Endothelial cell of umbilical vein (primary cell): ENCODE measurements around the gene MSL2. TPM values are rescaled to one million over a fixed set of nuclear protein-coding genes. Genes with fewer than 3 reads are reported as not detected.

Experiments
- BruUV-seq: library from RNA; stranded (reverse); fragments of 400-500 nt; replicated peaks from 2 replicates; lab custom pipeline; 2021; lab: Mats Ljungman, UMichigan
- CTCF ChIA-PET: fragments of 300-600, 350-600 bp; sonication (Branson Sonifier 250); formaldehyde crosslinking; loops from one replicate; lab custom pipeline; 2021; ENCODE audit warnings: antibody characterized with exemption, inconsistent platforms; lab: Charles Lee
- POLR2A ChIA-PET: fragments of 300-600, 350-600 bp; sonication (Branson Sonifier 250); formaldehyde crosslinking; loops from one replicate; lab custom pipeline; 2021; ENCODE audit warnings: antibody characterized with exemption, inconsistent platforms; lab: Charles Lee
- DNase-seq: peaks from one replicate; pipeline ENCODE4 v3.0.0-alpha.2; 2011; ENCODE audit warnings: low read depth, low spot score
- FAIRE-seq: peaks from 2 replicates; lab custom pipeline; 2011; peaks lifted over from hg19 to GRCh38; lab: Jason Lieb, UNC
- H2AFZ ChIP-seq: 2 replicates; pipeline ENCODE4 v1.6.0; 2012; ENCODE audit warnings: low read depth, low read length, control low read depth, inconsistent platforms
- H3K27ac ChIP-seq: 2 replicates; pipeline ENCODE4 v1.5.1; 2011; ENCODE audit warnings: low read depth, mild to moderate bottlenecking, control low read depth, low read length, moderate library complexity; ENCODE audit not compliant: insufficient read depth
- H3K27me3 ChIP-seq, 2 experiments: 2 replicates each; pipeline versions ENCODE4 v1.6.0 to v1.6.1; 2011; ENCODE audit warnings: low read length in 2 of 2, mixed read lengths in 1 of 2; ENCODE audit not compliant: control insufficient read depth in 2 of 2, insufficient read depth in 2 of 2
- H3K36me3 ChIP-seq, 2 experiments: 2 replicates in 1 of 2; 3 replicates in 1 of 2; pipeline ENCODE4 v1.5.1; 2011; ENCODE audit warnings: low read length in 2 of 2, mild to moderate bottlenecking in 1 of 2, moderate library complexity in 1 of 2; ENCODE audit not compliant: control insufficient read depth in 2 of 2, insufficient read depth in 2 of 2; ENCODE audit errors: extremely low read depth in 1 of 2
- H3K4me1 ChIP-seq: 3 replicates; pipeline ENCODE4 v1.5.1; 2011; ENCODE audit warnings: mild to moderate bottlenecking, low read length; ENCODE audit not compliant: control insufficient read depth, insufficient read depth; ENCODE audit errors: extremely low read depth
- H3K4me2 ChIP-seq: 2 replicates; pipeline ENCODE4 v1.6.1; 2011; ENCODE audit warnings: low read length, control low read depth, mixed read lengths; ENCODE audit not compliant: insufficient read depth
- H3K4me3 ChIP-seq, 3 experiments: fragments of 200-600 bp in 1 of 3; sonication (generic), shearing (Covaris generic) in 1 of 3; replicated peaks in 1 of 3; 2 replicates each; pipeline ENCODE4 v1.5.1; 2011 to 2016; ENCODE audit warnings: control low read depth in 3 of 3, low read length in 3 of 3, mild to moderate bottlenecking in 2 of 3, inconsistent platforms in 1 of 3, low read depth in 1 of 3, moderate library complexity in 1 of 3; ENCODE audit not compliant: insufficient read depth in 1 of 3
- H3K79me2 ChIP-seq: 2 replicates; pipeline ENCODE4 v1.6.0; 2012; ENCODE audit warnings: low read length, inconsistent platforms; ENCODE audit not compliant: control insufficient read depth, insufficient read depth
- H3K9ac ChIP-seq: replicated peaks from 2 replicates; pipeline ENCODE3; 2011; ENCODE audit warnings: low read length, control low read depth; ENCODE audit not compliant: insufficient read depth; ENCODE audit errors: extremely low read depth
- H3K9me1 ChIP-seq: replicated peaks from 3 replicates; pipeline ENCODE4 v1.6.0; 2011; ENCODE audit warnings: mild to moderate bottlenecking, low read length; ENCODE audit not compliant: control insufficient read depth, insufficient read depth; ENCODE audit errors: extremely low read depth
- H3K9me3 ChIP-seq: replicated peaks from 2 replicates; pipeline ENCODE4 v1.5.1; 2012; ENCODE audit warnings: low read length, inconsistent platforms; ENCODE audit not compliant: control insufficient read depth, insufficient read depth
- H4K20me1 ChIP-seq: replicated peaks from 2 replicates; pipeline ENCODE3; 2011; ENCODE audit warnings: mild to moderate bottlenecking, low read length; ENCODE audit not compliant: control insufficient read depth, insufficient read depth; ENCODE audit errors: extremely low read depth
- CTCF ChIP-seq, 2 donors: IDR thresholded peaks; 1 replicate in 1 of 2; 2 replicates in 1 of 2; pipeline ENCODE4 v1.5.1; 2011; ENCODE audit warnings: low read length in 2 of 2, mild to moderate bottlenecking in 2 of 2, moderate library complexity in 2 of 2, control low read depth in 1 of 2, inconsistent platforms in 1 of 2, low read depth in 1 of 2; ENCODE audit not compliant: insufficient read depth in 1 of 2; ENCODE audit errors: extremely low read depth in 1 of 2
- EZH2 ChIP-seq: IDR thresholded peaks from 2 replicates; pipeline ENCODE4 v1.6.1; 2012; ENCODE audit warnings: borderline replicate concordance, low read depth, mild to moderate bottlenecking, moderate library complexity, low read length, inconsistent platforms; ENCODE audit not compliant: severe bottlenecking
- FOS ChIP-seq: IDR thresholded peaks from 2 replicates; pipeline ENCODE4 v1.6.1; 2011; ENCODE audit warnings: mild to moderate bottlenecking, low read length, moderate library complexity, borderline replicate concordance; ENCODE audit not compliant: insufficient read depth
- GATA2 ChIP-seq: IDR thresholded peaks from 2 replicates; pipeline ENCODE4 v1.7.0; 2011; ENCODE audit warnings: low read depth, mild to moderate bottlenecking, moderate library complexity, mixed read lengths, low read length; ENCODE audit not compliant: insufficient read length, insufficient read depth
- JUN ChIP-seq: IDR thresholded peaks from 2 replicates; pipeline ENCODE4 v1.6.1; 2011; ENCODE audit warnings: borderline replicate concordance, low read depth; ENCODE audit not compliant: insufficient read length, insufficient read depth
- MAX ChIP-seq: IDR thresholded peaks from 2 replicates; pipeline ENCODE4 v1.6.1; 2011; ENCODE audit not compliant: insufficient read depth, insufficient read length
- MYC ChIP-seq: IDR thresholded peaks from one replicate; pipeline ENCODE4 v1.6.1; 2011; ENCODE audit warnings: mild to moderate bottlenecking, low read depth, low read length
- POLR2A ChIP-seq: IDR thresholded peaks from 2 replicates; pipeline ENCODE4 v1.6.1; 2012; ENCODE audit warnings: low read depth, mild to moderate bottlenecking, control low read depth, low read length
- POLR2AphosphoS5 ChIP-seq: IDR thresholded peaks from 2 replicates; pipeline ENCODE4 v1.6.1; 2012; ENCODE audit warnings: low read depth, mild to moderate bottlenecking, control low read depth, low read length, moderate library complexity; ENCODE audit not compliant: insufficient read depth
- dilution Hi-C: fragments of 300-500 bp; cut with MboI; formaldehyde crosslinking; loops from one replicate; pipeline ENCODE4 v1.15.0; 2019; ENCODE audit warnings: low sequenced_read_pairs; ENCODE audit not compliant: extremely low pct_ligation_motif_present
- intact Hi-C: fragments of 100-400 bp; cut with micrococcal nuclease; formaldehyde crosslinking; loops from one replicate; pipeline ENCODE4 v1.10.0; 2022
- polyA plus RNA-seq, 4 experiments: library from polyadenylated mRNA; depleted of rRNA in 3 of 4; stranded (reverse) in 3 of 4; unstranded in 1 of 4; fragments of >200 nt; gene quantifications; 2 replicates each; pipeline versions ENCODE4 v1.2.1 to v1.2.3, GENCODE V29; 2011 to 2012; ENCODE audit warnings: missing spikeins in 1 of 4
- total RNA-seq: library from RNA; stranded (reverse); gene quantifications from 2 replicates; pipeline ENCODE4 v1.2.3, GENCODE V29; 2021

MSL2 gene
- total and polyA plus RNA-seq, 2 donors (not counting 3 experiments of a cell fraction or from before 2014, with no cell fraction given) = 6.7 to 21.9 TPM

GRCh38 chr3:136187868-136188267 lies 8.3 kb downstream of the MSL2 start:
- DNase-seq (no peak), FAIRE-seq (no peak)
- Histone ChIP-seq H3K9me3 (no peaks in the 10 kb centered on the region), H3K4me1 (peaks cover 11% of the 10 kb centered on the region), H3K36me3 (no peaks in the 10 kb centered on the region), H3K4me2 (no peak overlapping the region), H3K79me2 (peaks cover 100% of the 10 kb centered on the region), H3K27me3 (no peaks in the 10 kb centered on the region), H4K20me1 (peaks cover 16% of the 10 kb centered on the region), H2AFZ (no peak overlapping the region), H3K9ac (no peak overlapping the region), H3K4me3 (no peak overlapping the region), H3K27ac (no peak overlapping the region), H3K9me1 (no peaks in the 10 kb centered on the region)
- dilution Hi-C loops = no loop called here
- ChIA-PET CTCF (interaction anchor here (1.0 to 1.3 kb wide), 3 partner anchors 9 to 109 kb away, joined by 3 to 6 read pairs (median 4); no protein-coding TSS in a partner anchor), POLR2A (no interaction called here)
- no TSS peak for BruUV-seq
- TF ChIP-seq EZH2 = no peak
- no peak for TF ChIP-seq GATA2
- TF ChIP-seq CTCF (IDR thresholded peaks at IDR 0.05; ENCODE audit: extremely low read depth in 1 of 2, insufficient read depth in 1 of 2, low read depth in 1 of 2, low read length in 2 of 2) = no peak
- no peak for TF ChIP-seq MAX
- TF ChIP-seq MYC = no peak
- no peak for TF ChIP-seq POLR2A
- TF ChIP-seq POLR2AphosphoS5 = no peak
- TF ChIP-seq JUN = no peak
- no peak for TF ChIP-seq FOS
- intact Hi-C loops = no loop called here
